ENCODE results near the gene MARCHF10.
"Not testable (repeated sequence)": the region's sequence is repeated elsewhere in the genome, so short reads cannot be mapped to it uniquely, and the experiment has no call there.

Gene MARCHF10

GRCh38 chr17:62696726-62697490 lies 111.2 kb downstream of the MARCHF10 start:
- DNase-seq (ENCODE audit: low spot score): peak; percentile 52

GRCh38 chr17:62696256-62696655 lies 111.9 kb downstream of the MARCHF10 start:
- peak; percentile 60 for DNase-seq (ENCODE audit: low spot score)

- DNase-seq (ENCODE audit: low spot score): not testable (repeated sequence)
Observed at GRCh38 chr17:62695093-62695738, 112.9 kb downstream of the MARCHF10 start.

- DNase-seq (ENCODE audit: low spot score): no peak
Observed at GRCh38 chr17:62693616-62694409, 114.3 kb downstream of the MARCHF10 start.

GRCh38 chr17:62692721-62693431 lies 115.2 kb downstream of the MARCHF10 start:
- peak; percentile 65 for DNase-seq (ENCODE audit: low spot score)

- DNase-seq (ENCODE audit: low spot score): no peak
Observed at GRCh38 chr17:62692159-62692651, 115.9 kb downstream of the MARCHF10 start.

GRCh38 chr17:62691589-62691915 lies 116.6 kb downstream of the MARCHF10 start:
- DNase-seq (ENCODE audit: low spot score): not testable (repeated sequence)

GRCh38 chr17:62690168-62690897 lies 117.8 kb downstream of the MARCHF10 start:
- no peak for DNase-seq (ENCODE audit: low spot score)

GRCh38 chr17:62689441-62690167 lies 118.5 kb downstream of the MARCHF10 start:
- no peak for DNase-seq (ENCODE audit: low spot score)

GRCh38 chr17:62688398-62689160 lies 119.5 kb downstream of the MARCHF10 start:
- no peak for DNase-seq (ENCODE audit: low spot score)

GRCh38 chr17:62687997-62688396 lies 120.1 kb downstream of the MARCHF10 start:
- no peak for DNase-seq (ENCODE audit: low spot score)

- no peak for DNase-seq (ENCODE audit: low spot score)
Observed at GRCh38 chr17:62684179-62684578, 123.9 kb downstream of the MARCHF10 start.

GRCh38 chr17:62681939-62682381 lies 126.2 kb downstream of the MARCHF10 start:
- DNase-seq (ENCODE audit: low spot score): no peak

GRCh38 chr17:62681061-62681938 lies 126.8 kb downstream of the MARCHF10 start:
- no peak for DNase-seq (ENCODE audit: low spot score)

- no peak for DNase-seq (ENCODE audit: low spot score)
Observed at GRCh38 chr17:62680541-62681052, 127.5 kb downstream of the MARCHF10 start.

GRCh38 chr17:62679866-62680377 lies 128.2 kb downstream of the MARCHF10 start:
- DNase-seq (ENCODE audit: low spot score): no peak

GRCh38 chr17:62678214-62678919 lies 129.7 kb downstream of the MARCHF10 start:
- DNase-seq (ENCODE audit: low spot score): no peak
